CD4-positive, alpha-beta T cell (primary cell): ENCODE results near the gene ZNF428. TPM values are rescaled to one million over a fixed set of nuclear protein-coding genes. Genes with fewer than 3 reads are reported as not detected.

ENCODE experiments used
- ATAC-seq: fragments of 200-7000 bp; cut with Tn5 transposase; one replicate; pipeline ENCODE4 v1.10.0; 2022; ENCODE audit warnings: mild to moderate bottlenecking; ENCODE audit not compliant: poor library complexity
- CTCF ChIA-PET: fragments of 350-600 bp; sonication (Branson Sonifier 250); formaldehyde crosslinking; loops from one replicate; lab custom pipeline; 2021; ENCODE audit warnings: antibody characterized with exemption, inconsistent platforms; lab: Charles Lee
- POLR2A ChIA-PET: fragments of 350-600 bp; sonication (Branson Sonifier 250); formaldehyde crosslinking; loops from one replicate; lab custom pipeline; 2021; ENCODE audit warnings: antibody characterized with exemption, inconsistent platforms; lab: Charles Lee
- DNase-seq, 14 experiments: peaks; one replicate each; pipeline ENCODE4 v3.0.0-alpha.2; 2013 to 2020; ENCODE audit warnings: mixed read lengths in 2 of 14
- H3K27ac ChIP-seq, 2 donors: one replicate each; pipeline versions ENCODE4 v1.5.1 to v1.7.0; 2013; ENCODE audit warnings: low read length in 2 of 2, low read depth in 1 of 2, mild to moderate bottlenecking in 1 of 2
- H3K27me3 ChIP-seq, 2 experiments: 1 replicate in 1 of 2; 2 replicates in 1 of 2; pipeline versions ENCODE4 v1.6.1 to v1.7.0; 2013; ENCODE audit warnings: low read length in 2 of 2, control low read depth in 1 of 2, mild to moderate bottlenecking in 1 of 2, moderate library complexity in 1 of 2; ENCODE audit not compliant: insufficient read depth in 2 of 2, control insufficient read depth in 1 of 2
- H3K36me3 ChIP-seq: one replicate; pipeline ENCODE4 v1.6.1; 2013; ENCODE audit warnings: low read length, control low read depth; ENCODE audit not compliant: insufficient read depth
- H3K4me1 ChIP-seq: one replicate; pipeline ENCODE4 v1.6.1; 2013; ENCODE audit warnings: low read length, control low read depth; ENCODE audit not compliant: insufficient read depth
- H3K4me3 ChIP-seq: one replicate; pipeline ENCODE4 v1.5.1; 2013; ENCODE audit warnings: mild to moderate bottlenecking, low read length, moderate library complexity
- H3K9me3 ChIP-seq, 2 experiments: 1 replicate in 1 of 2; 2 replicates in 1 of 2; pipeline versions ENCODE4 v1.6.1 to v1.7.0; 2013; ENCODE audit warnings: low read length in 2 of 2, mild to moderate bottlenecking in 2 of 2, control low read depth in 1 of 2, moderate library complexity in 1 of 2; ENCODE audit not compliant: control insufficient read depth in 1 of 2, insufficient read depth in 1 of 2
- H3K27ac Mint-ChIP-seq: one replicate; pipeline ENCODE4 v1.8.0; 2020; ENCODE audit warnings: mixed read lengths
- H3K27me3 Mint-ChIP-seq: one replicate; pipeline ENCODE4 v1.8.0; 2021; ENCODE audit warnings: mixed read lengths
- H3K36me3 Mint-ChIP-seq: one replicate; pipeline ENCODE4 v1.8.0; 2021; ENCODE audit warnings: low read depth, mixed read lengths
- H3K4me1 Mint-ChIP-seq: one replicate; pipeline ENCODE4 v1.8.0; 2021; ENCODE audit warnings: low read depth, mixed read lengths
- H3K4me3 Mint-ChIP-seq: one replicate; pipeline ENCODE4 v1.8.0; 2020; ENCODE audit warnings: mild to moderate bottlenecking, mixed read lengths
- H3K9me3 Mint-ChIP-seq: one replicate; pipeline ENCODE4 v1.8.0; 2020; ENCODE audit warnings: mixed read lengths
- CTCF ChIP-seq: fragments of 200-600 bp; IDR thresholded peaks from one replicate; pipeline ENCODE4 v1.8.0; 2022; ENCODE audit warnings: antibody characterized with exemption, mild to moderate bottlenecking
- intact Hi-C, 2 experiments: fragments of 100-400 bp; cut with DNase I in 1 of 2; cut with micrococcal nuclease in 1 of 2; formaldehyde crosslinking; loops; one replicate each; pipeline versions ENCODE4 v1.15.1 to v1.9.0; 2023 to 2025; cut with DNase I, micrococcal nuclease
- total RNA-seq, 174 experiments: library from RNA in 2 of 174; stranded (reverse) in 2 of 174; gene quantifications; one replicate each; pipeline ENCODE4 v1.2.3 and lab custom pipeline; 2021 to 2026

ZNF428 gene
- total RNA-seq, 2 experiments from 2014 or later = 22.3 to 24.8 TPM

- Histone ChIP-seq H3K27ac (peak overlapping the region; percentile 91 to 92), H3K4me1 (peaks cover 34% of the 10 kb centered on the region), H3K4me3 (peak overlapping the region; percentile 100), H3K9me3 (no peaks in the 10 kb centered on the region), H3K36me3 (no peaks in the 10 kb centered on the region), H3K27me3 (no peaks in the 10 kb centered on the region)
- CTCF ChIA-PET = no interaction called here
- ATAC-seq = no peak
- Mint-ChIP-seq H3K36me3 (peaks cover 8% of the 10 kb centered on the region), H3K27me3 (no peaks in the 10 kb centered on the region), H3K9me3 (no peaks in the 10 kb centered on the region), H3K4me1 (peaks cover 59% of the 10 kb centered on the region), H3K4me3 (peak overlapping the region; percentile 98), H3K27ac (peak overlapping the region; percentile 98)
- no peak for TF ChIP-seq CTCF
- POLR2A ChIA-PET = interaction anchor here (0.8 to 1.7 kb wide), 2 partner anchors 48 to 157 kb away, joined by 6 to 8 read pairs; no protein-coding TSS in a partner anchor
- intact Hi-C loops = no loop called here
- DNase-seq = peak in 12 of 14 experiments; percentile 71 to 91 (median 82)
These were observed 902 bp upstream of the ZNF428 start for GRCh38 chr19:43620061-43621001.

- ChIA-PET POLR2A (no interaction called here), CTCF (interaction anchor here (2.9 kb wide), 1 partner anchor 23 kb away, joined by 12 read pairs; the partner anchor contains the start of genes IRGQ and ZNF576)
- TF ChIP-seq CTCF = no peak
- Mint-ChIP-seq H3K27ac (peak overlapping the region; percentile 98), H3K4me1 (peaks cover 54% of the 10 kb centered on the region), H3K36me3 (peaks cover 17% of the 10 kb centered on the region), H3K4me3 (peak overlapping the region; percentile 98), H3K27me3 (no peaks in the 10 kb centered on the region), H3K9me3 (no peaks in the 10 kb centered on the region)
- Histone ChIP-seq H3K9me3 (no peaks in the 10 kb centered on the region), H3K36me3 (peaks cover 6% of the 10 kb centered on the region), H3K4me1 (peaks cover 25% of the 10 kb centered on the region), H3K4me3 (peak overlapping the region; percentile 100), H3K27ac (peak overlapping the region; percentile 91 to 92), H3K27me3 (no peaks in the 10 kb centered on the region)
- ATAC-seq (peak; percentile 6), DNase-seq (peak in 7 of 14 experiments; percentile 6 to 62 (median 26))
- intact Hi-C loops = loop anchor here (1.0 to 10.0 kb wide), 4 partner anchors 22 to 46 kb away; partner anchors contain the start of genes IRGQ (in 2 of the 2), ZNF576 (in 2 of the 2), PINLYP (in 1 of the 2) and XRCC1 (in 1 of the 2)
These were observed 538 bp downstream of the ZNF428 start for GRCh38 chr19:43618921-43619261.

- Histone ChIP-seq H3K27ac (no peak overlapping the region), H3K4me1 (peaks cover 27% of the 10 kb centered on the region), H3K4me3 (no peak overlapping the region), H3K27me3 (no peaks in the 10 kb centered on the region), H3K36me3 (peaks cover 22% of the 10 kb centered on the region), H3K9me3 (no peaks in the 10 kb centered on the region)
- no peak for TF ChIP-seq CTCF
- POLR2A ChIA-PET = no interaction called here
- no peak for ATAC-seq
- Mint-ChIP-seq H3K36me3 (peaks cover 35% of the 10 kb centered on the region), H3K27ac (no peak overlapping the region), H3K4me1 (peaks cover 70% of the 10 kb centered on the region), H3K27me3 (no peaks in the 10 kb centered on the region), H3K9me3 (no peaks in the 10 kb centered on the region), H3K4me3 (peak overlapping the region; percentile 67)
- DNase-seq = no peak
- CTCF ChIA-PET = interaction anchor here (2.9 kb wide), 1 partner anchor 21 kb away, joined by 12 read pairs; the partner anchor contains the start of genes IRGQ and ZNF576
- intact Hi-C loops = loop anchor here in 1 of 2 experiments (10.0 kb wide), 1 partner anchor 48 kb away; no protein-coding TSS in a partner anchor
These were observed 2.5 kb downstream of the ZNF428 start for GRCh38 chr19:43616954-43617353.
